HepG2 (cell line): ENCODE results near the gene HYAL1. TPM values are rescaled to one million over a fixed set of nuclear protein-coding genes. Genes with fewer than 3 reads are reported as not detected.
A peak's percentile ranks its signal among the peaks of the same experiment; 100 is the strongest.

Experiments used
- DPF2 ChIP-seq: sonication (generic); formaldehyde crosslinking; IDR thresholded peaks from 2 replicates; pipeline ENCODE4 v1.4.0; 2020; ENCODE audit warnings: mild to moderate bottlenecking, low read depth, missing genetic modification reagents, borderline replicate concordance
- GATAD1 ChIP-seq: IDR thresholded peaks from 2 replicates; pipeline ENCODE4 v1.6.1; 2016; ENCODE audit warnings: missing genetic modification reagents, missing compliant biosample characterization
- GZF1 ChIP-seq: sonication (generic); formaldehyde crosslinking; IDR thresholded peaks from 2 replicates; pipeline ENCODE4 v1.5.1; 2020; ENCODE audit warnings: mild to moderate bottlenecking, missing genetic modification reagents
- HIC2 ChIP-seq: sonication (generic); formaldehyde crosslinking; IDR thresholded peaks from 2 replicates; pipeline ENCODE4 v1.9.0; 2022; ENCODE audit warnings: low read depth, missing genetic modification reagents
- HIVEP1 ChIP-seq: sonication (generic); formaldehyde crosslinking; IDR thresholded peaks from 2 replicates; pipeline ENCODE4 v1.4.0; 2020; ENCODE audit warnings: mild to moderate bottlenecking, missing genetic modification reagents
- HMG20A ChIP-seq: IDR thresholded peaks from 2 replicates; pipeline ENCODE4 v1.6.1; 2016; ENCODE audit warnings: borderline replicate concordance
- KDM5A ChIP-seq: fragments of 200-600 bp; sonication (generic); IDR thresholded peaks from 2 replicates; pipeline ENCODE4 v1.7.0; 2018; ENCODE audit warnings: antibody characterized with exemption, mild to moderate bottlenecking, low read length, borderline replicate concordance
- MBNL3 ChIP-seq: fragments of 250-450 bp; sonication (Bioruptor Pico); conservative IDR thresholded peaks from 2 replicates; pipeline ENCODE4 v1.8.0; 2022; ENCODE audit warnings: mild to moderate bottlenecking, inconsistent platforms
- MEIS2 ChIP-seq: sonication (generic); formaldehyde crosslinking; IDR thresholded peaks from 2 replicates; pipeline ENCODE4 v1.9.0; 2021; ENCODE audit warnings: mild to moderate bottlenecking, missing genetic modification reagents
- NCOA1 ChIP-seq: sonication (generic); formaldehyde crosslinking; IDR thresholded peaks from 2 replicates; pipeline ENCODE4 v1.9.0; 2021; ENCODE audit warnings: missing genetic modification reagents
- REL ChIP-seq: sonication (generic); formaldehyde crosslinking; conservative IDR thresholded peaks from 2 replicates; pipeline ENCODE4 v1.8.0; 2022; ENCODE audit warnings: mild to moderate bottlenecking, missing genetic modification reagents, moderate library complexity
- SAFB2 ChIP-seq: sonication (generic); formaldehyde crosslinking; IDR thresholded peaks from 2 replicates; pipeline ENCODE4 v1.5.1; 2020; ENCODE audit warnings: missing genetic modification reagents, low read depth, mild to moderate bottlenecking, borderline replicate concordance
- SP2 ChIP-seq: sonication (generic); formaldehyde crosslinking; IDR thresholded peaks from 2 replicates; pipeline ENCODE4 v1.5.1; 2020; ENCODE audit warnings: mild to moderate bottlenecking, missing genetic modification reagents
- YY1 ChIP-seq: IDR thresholded peaks from 2 replicates; pipeline ENCODE4 v1.6.1; 2011; ENCODE audit warnings: low read length, low read depth, moderate library complexity, mild to moderate bottlenecking; ENCODE audit not compliant: insufficient read depth, insufficient replicate concordance
- ZFP90 ChIP-seq: sonication (generic); formaldehyde crosslinking; IDR thresholded peaks from 2 replicates; pipeline ENCODE4 v1.8.0; 2022; ENCODE audit warnings: missing genetic modification reagents, mild to moderate bottlenecking, inconsistent platforms, borderline replicate concordance
- ZNF138 ChIP-seq: sonication (generic); formaldehyde crosslinking; IDR thresholded peaks from 2 replicates; pipeline ENCODE4 v1.5.0; 2020; ENCODE audit warnings: mild to moderate bottlenecking, low read depth, missing genetic modification reagents
- ZNF276 ChIP-seq: sonication (generic); formaldehyde crosslinking; IDR thresholded peaks from 2 replicates; pipeline ENCODE4 v1.4.0; 2020; ENCODE audit warnings: mild to moderate bottlenecking, low read depth, missing genetic modification reagents
- ZNF280B ChIP-seq: sonication (generic); formaldehyde crosslinking; IDR thresholded peaks from 2 replicates; pipeline ENCODE4 v1.5.0; 2020; ENCODE audit warnings: missing genetic modification reagents, mild to moderate bottlenecking, borderline replicate concordance
- ZNF530 ChIP-seq: sonication (generic); formaldehyde crosslinking; IDR thresholded peaks from 2 replicates; pipeline ENCODE4 v1.5.0; 2020; ENCODE audit warnings: low read depth, mild to moderate bottlenecking, missing genetic modification reagents
- ZNF552 ChIP-seq: sonication (generic); formaldehyde crosslinking; IDR thresholded peaks from 2 replicates; pipeline ENCODE4 v1.9.0; 2022; ENCODE audit warnings: missing genetic modification reagents, mild to moderate bottlenecking, borderline replicate concordance
- ZNF660 ChIP-seq: sonication (generic); formaldehyde crosslinking; IDR thresholded peaks from 2 replicates; pipeline ENCODE4 v1.5.1; 2020; ENCODE audit warnings: mild to moderate bottlenecking, low read depth, missing genetic modification reagents, borderline replicate concordance
- ZNF879 ChIP-seq: sonication (generic); formaldehyde crosslinking; IDR thresholded peaks from 2 replicates; pipeline ENCODE4 v1.8.1; 2023; ENCODE audit warnings: missing genetic modification reagents
- polyA plus RNA-seq, 8 experiments: library from polyadenylated mRNA; depleted of rRNA in 3 of 8; stranded (reverse) in 7 of 8; unstranded in 1 of 8; fragments of >200 nt; fragmentation: Illumina TruSeq in 4 of 8; extraction: Trizol in 4 of 8; gene quantifications; 2 replicates each; pipeline versions ENCODE4 v1.2.1 to v1.2.3, GENCODE V29; 2011 to 2016; ENCODE audit warnings: low read depth in 4 of 8, missing spikeins in 1 of 8, mixed read lengths in 1 of 8; ENCODE audit not compliant: insufficient read depth in 1 of 8
- total RNA-seq, 5 experiments: library from RNA; depleted of rRNA; stranded (reverse); fragments of >200 nt; fragmentation: Illumina TruSeq; extraction: Trizol; gene quantifications; 2 replicates each; pipeline ENCODE4 v1.2.3, GENCODE V29; 2016; ENCODE audit warnings: low read depth in 1 of 5

Gene HYAL1
- total and polyA plus RNA-seq, 2 of the 13 experiments (the other 11 are each of a cell fraction or from before 2014, with no cell fraction given), result 76.5 to 193 TPM

DNA sequence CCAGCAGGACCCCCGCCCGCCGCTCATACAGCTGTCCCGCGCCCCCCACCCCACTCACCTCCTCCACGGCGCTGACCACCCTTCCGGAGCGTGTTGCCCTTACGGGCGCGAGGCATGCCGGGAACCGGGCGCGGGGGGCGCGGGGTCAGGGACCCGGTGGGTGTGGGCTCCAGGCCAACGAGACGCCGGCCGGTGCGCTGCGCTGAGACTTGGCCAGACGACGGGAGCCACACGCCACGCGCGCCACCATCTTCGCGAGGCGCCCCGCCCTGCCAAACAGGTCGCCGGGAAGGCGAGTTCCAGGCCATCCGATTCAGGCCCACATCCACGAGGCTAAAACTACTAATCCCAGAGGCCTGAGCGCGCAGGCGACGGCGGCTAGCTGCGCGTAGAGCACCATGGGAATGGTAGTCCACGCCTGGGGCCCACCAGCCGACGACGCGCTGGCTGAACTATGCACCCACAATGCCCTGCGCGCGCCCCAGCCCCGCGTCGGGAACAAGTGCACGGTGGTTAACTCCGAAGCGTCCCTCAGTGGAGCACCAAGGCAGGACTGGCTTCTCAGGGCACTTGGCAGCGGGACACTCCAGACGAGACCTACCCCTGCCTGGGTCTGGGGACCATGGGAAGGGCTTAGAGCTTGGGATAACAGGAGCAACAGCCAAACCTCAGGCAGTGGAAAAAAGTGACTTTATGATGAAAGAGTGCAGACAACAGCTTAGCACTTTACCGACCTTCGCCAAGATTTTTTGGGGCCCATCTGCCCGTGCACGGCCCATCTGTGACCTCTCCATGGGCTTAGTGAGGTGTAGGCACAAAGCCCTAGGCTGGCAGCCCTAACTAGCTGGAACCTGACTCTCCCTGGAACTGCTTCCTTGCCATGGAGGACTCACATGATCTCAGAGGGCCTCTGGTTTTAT is 11.0 kb downstream of the HYAL1 start, which contains the start of gene IFRD2 (continued):
- TF ChIP-seq ZNF552 (CRISPR knock-in tag), result peak; percentile 66; the same call in 1 of the 2 replicates
- TF ChIP-seq ZNF276 (CRISPR knock-in tag), result no peak
- peak; percentile 94 for TF ChIP-seq YY1
- no peak for TF ChIP-seq HMG20A (CRISPR knock-in tag)
- no peak for TF ChIP-seq HIVEP1 (CRISPR knock-in tag)
- TF ChIP-seq SP2, result peak; percentile 57
- TF ChIP-seq HIC2 (CRISPR knock-in tag), result no peak
- TF ChIP-seq ZNF879 (CRISPR knock-in tag), result no peak
- TF ChIP-seq ZNF660 (CRISPR knock-in tag), result no peak
- TF ChIP-seq ZNF138 (CRISPR knock-in tag), result peak; percentile 11; the same call in 1 of the 2 replicates
- peak; percentile 61; the same call in 1 of the 2 replicates for TF ChIP-seq SAFB2 (CRISPR knock-in tag)
- TF ChIP-seq DPF2 (CRISPR knock-in tag), result no peak
- TF ChIP-seq REL (CRISPR knock-in tag), result no peak
- no peak for TF ChIP-seq ZNF530 (CRISPR knock-in tag)
- no peak for TF ChIP-seq ZFP90 (CRISPR knock-in tag)
- no peak; the same call in 1 of the 2 replicates for TF ChIP-seq ZNF280B
- TF ChIP-seq GATAD1, result peak; percentile 92
- no peak for TF ChIP-seq NCOA1 (CRISPR knock-in tag)
- TF ChIP-seq MEIS2, result no peak; the same call in 1 of the 2 replicates
- TF ChIP-seq KDM5A, result peak; percentile 30; the same call in 1 of the 2 replicates
- TF ChIP-seq MBNL3, result no peak
- peak; percentile 45; the same call in 1 of the 2 replicates for TF ChIP-seq GZF1
